WTC11 (cell line): ENCODE data around the gene CD40LG. TPM values are rescaled to one million over a fixed set of nuclear protein-coding genes. Genes with fewer than 3 reads are reported as not detected.

Experiments
- ATAC-seq: fragments of 200-7000 bp; cut with Tn5 transposase; 2 replicates; pipeline ENCODE4 v1.10.0; 2021; ENCODE audit warnings: mild to moderate bottlenecking, moderate library complexity
- CTCF ChIA-PET: fragments of 300-600 bp; sonication (Branson Sonifier 250); formaldehyde crosslinking; loops from one replicate; lab custom pipeline; 2021; ENCODE audit warnings: antibody characterized with exemption; lab: Charles Lee
- POLR2A ChIA-PET: fragments of 350-600 bp; sonication (Branson Sonifier 250); formaldehyde crosslinking; loops from one replicate; lab custom pipeline; 2021; ENCODE audit warnings: antibody characterized with exemption; lab: Charles Lee
- DNase-seq: peaks from one replicate; pipeline ENCODE4 v3.0.0; 2021; ENCODE audit warnings: low spot score
- H3K27ac Mint-ChIP-seq: 2 replicates; pipeline ENCODE4 v1.8.0; 2021; ENCODE audit warnings: mixed read lengths
- H3K27me3 Mint-ChIP-seq: 2 replicates; pipeline ENCODE4 v1.8.0; 2021; ENCODE audit warnings: low read depth, mild to moderate bottlenecking, moderate library complexity, mixed read lengths
- H3K36me3 Mint-ChIP-seq: 2 replicates; pipeline ENCODE4 v1.8.0; 2021; ENCODE audit warnings: mixed read lengths
- H3K4me1 Mint-ChIP-seq: 2 replicates; pipeline ENCODE4 v1.8.0; 2022; ENCODE audit warnings: mixed read lengths
- H3K4me3 Mint-ChIP-seq: 2 replicates; pipeline ENCODE4 v1.8.0; 2021; ENCODE audit warnings: mild to moderate bottlenecking, moderate library complexity, mixed read lengths
- H3K9me3 Mint-ChIP-seq: 2 replicates; pipeline ENCODE4 v1.8.0; 2021; ENCODE audit warnings: mixed read lengths
- AR ChIP-seq: fragments of 250-450 bp; sonication (Bioruptor Pico); IDR thresholded peaks from 2 replicates; pipeline ENCODE4 v1.9.0; 2021; ENCODE audit warnings: mild to moderate bottlenecking
- ATF1 ChIP-seq: sonication (generic); formaldehyde crosslinking; IDR thresholded peaks from 2 replicates; pipeline ENCODE4 v1.8.1; 2023; ENCODE audit warnings: mild to moderate bottlenecking, moderate library complexity, missing genetic modification reagents
- E2F1 ChIP-seq: sonication (generic); formaldehyde crosslinking; IDR thresholded peaks from 2 replicates; pipeline ENCODE4 v1.8.0; 2022; ENCODE audit warnings: mild to moderate bottlenecking, missing genetic modification reagents
- EMX1 ChIP-seq: fragments of 250-450 bp; sonication (Bioruptor Pico); IDR thresholded peaks from 2 replicates; pipeline ENCODE4 v1.8.0; 2021; ENCODE audit warnings: mild to moderate bottlenecking
- GABPB1 ChIP-seq: sonication (generic); formaldehyde crosslinking; IDR thresholded peaks from 2 replicates; pipeline ENCODE4 v1.8.1; 2023; ENCODE audit warnings: mild to moderate bottlenecking, missing genetic modification reagents
- JAZF1 ChIP-seq: fragments of 250-450 bp; sonication (Bioruptor Pico); IDR thresholded peaks from 2 replicates; pipeline ENCODE4 v1.9.0; 2021; ENCODE audit warnings: moderate library complexity, mild to moderate bottlenecking, inconsistent platforms
- MLX ChIP-seq: sonication (generic); formaldehyde crosslinking; IDR thresholded peaks from 2 replicates; pipeline ENCODE4 v1.8.1; 2023; ENCODE audit warnings: mild to moderate bottlenecking, missing genetic modification reagents, moderate library complexity
- MXD4 ChIP-seq: fragments of 250-450 bp; sonication (Bioruptor Pico); IDR thresholded peaks from 2 replicates; pipeline ENCODE4 v1.8.0; 2021; ENCODE audit warnings: mild to moderate bottlenecking, moderate library complexity, borderline replicate concordance
- NFE2L1 ChIP-seq: sonication (generic); formaldehyde crosslinking; IDR thresholded peaks from 2 replicates; pipeline ENCODE4 v1.8.1; 2023; ENCODE audit warnings: missing genetic modification reagents
- NR2C2 ChIP-seq: sonication (generic); formaldehyde crosslinking; IDR thresholded peaks from 2 replicates; pipeline ENCODE4 v1.8.0; 2022; ENCODE audit warnings: mild to moderate bottlenecking, missing genetic modification reagents
- OVOL2 ChIP-seq: fragments of 250-450 bp; sonication (Bioruptor Pico); IDR thresholded peaks from 2 replicates; pipeline ENCODE4 v1.9.0; 2021; ENCODE audit warnings: mild to moderate bottlenecking, borderline replicate concordance
- RELA ChIP-seq: sonication (generic); formaldehyde crosslinking; IDR thresholded peaks from 2 replicates; pipeline ENCODE4 v1.8.1; 2022; ENCODE audit warnings: missing genetic modification reagents, mild to moderate bottlenecking, borderline replicate concordance
- SMAD4 ChIP-seq: sonication (generic); formaldehyde crosslinking; IDR thresholded peaks from 2 replicates; pipeline ENCODE4 v1.8.0; 2022; ENCODE audit warnings: mild to moderate bottlenecking, missing genetic modification reagents
- SOX15 ChIP-seq: fragments of 250-450 bp; sonication (Bioruptor Pico); IDR thresholded peaks from 2 replicates; pipeline ENCODE4 v1.9.0; 2021; ENCODE audit warnings: mild to moderate bottlenecking
- STAT6 ChIP-seq: sonication (generic); formaldehyde crosslinking; conservative IDR thresholded peaks from 2 replicates; pipeline ENCODE4 v1.8.1; 2023; ENCODE audit warnings: mild to moderate bottlenecking, low read depth, missing genetic modification reagents, moderate library complexity
- USF2 ChIP-seq: sonication (generic); formaldehyde crosslinking; IDR thresholded peaks from 2 replicates; pipeline ENCODE4 v1.8.1; 2023; ENCODE audit warnings: mild to moderate bottlenecking, missing genetic modification reagents, moderate library complexity
- ZBTB21 ChIP-seq: sonication (generic); formaldehyde crosslinking; IDR thresholded peaks from 2 replicates; pipeline ENCODE4 v1.8.1; 2023; ENCODE audit warnings: mild to moderate bottlenecking, missing genetic modification reagents, borderline replicate concordance
- ZBTB43 ChIP-seq: sonication (generic); formaldehyde crosslinking; IDR thresholded peaks from 2 replicates; pipeline ENCODE4 v1.8.1; 2023; ENCODE audit warnings: mild to moderate bottlenecking, missing genetic modification reagents
- ZMAT4 ChIP-seq: fragments of 250-450 bp; sonication (Bioruptor Pico); IDR thresholded peaks from 2 replicates; pipeline ENCODE4 v1.9.0; 2021; ENCODE audit warnings: mild to moderate bottlenecking
- ZNF121 ChIP-seq: sonication (generic); formaldehyde crosslinking; IDR thresholded peaks from 2 replicates; pipeline ENCODE4 v1.8.0; 2023; ENCODE audit warnings: missing genetic modification reagents
- ZNF219 ChIP-seq: sonication (generic); formaldehyde crosslinking; IDR thresholded peaks from 2 replicates; pipeline ENCODE4 v1.8.0; 2023; ENCODE audit warnings: missing genetic modification reagents, mild to moderate bottlenecking, borderline replicate concordance
- ZNF281 ChIP-seq: sonication (generic); formaldehyde crosslinking; IDR thresholded peaks from 2 replicates; pipeline ENCODE4 v1.8.0; 2023; ENCODE audit warnings: mild to moderate bottlenecking, missing genetic modification reagents
- ZNF317 ChIP-seq: sonication (generic); formaldehyde crosslinking; IDR thresholded peaks from 2 replicates; pipeline ENCODE4 v1.8.1; 2023; ENCODE audit warnings: low read depth, mild to moderate bottlenecking, moderate library complexity, missing genetic modification reagents, borderline replicate concordance
- ZNF416 ChIP-seq: fragments of 250-450 bp; sonication (Bioruptor Pico); IDR thresholded peaks from 2 replicates; pipeline ENCODE4 v1.9.0; 2021; ENCODE audit warnings: mild to moderate bottlenecking, inconsistent platforms
- ZNF671 ChIP-seq: fragments of 250-450 bp; sonication (Bioruptor Pico); IDR thresholded peaks from 2 replicates; pipeline ENCODE4 v1.8.0; 2021; ENCODE audit warnings: mild to moderate bottlenecking
- total RNA-seq: library from RNA; stranded (reverse); gene quantifications from 3 replicates; pipeline ENCODE4 v1.2.3, GENCODE V29; 2021

Gene CD40LG
- total RNA-seq, 1 experiment from 2014 or later = not detected

GRCh38 chrX:136659174-136659573 is 11.2 kb downstream of the CD40LG start:
- H3K27me3 Mint-ChIP-seq = peaks cover 7% of the 10 kb centered on the region
- H3K27ac Mint-ChIP-seq = no peak overlapping the region
- POLR2A ChIA-PET = no interaction called here
- no peak for TF ChIP-seq NR2C2 (CRISPR knock-in tag)
- TF ChIP-seq EMX1 = no peak
- TF ChIP-seq RELA (CRISPR knock-in tag) = no peak
- TF ChIP-seq ZNF416 (CRISPR knock-in tag) = no peak
- no peak for TF ChIP-seq ZBTB21 (CRISPR knock-in tag)
- no peak for TF ChIP-seq ZBTB43 (CRISPR knock-in tag)
- TF ChIP-seq JAZF1 = no peak
- no peak for TF ChIP-seq NFE2L1 (CRISPR knock-in tag)
- TF ChIP-seq GABPB1 (CRISPR knock-in tag) = no peak
- no peak for TF ChIP-seq E2F1 (CRISPR knock-in tag)
- no peak for TF ChIP-seq SOX15 (CRISPR knock-in tag)
- no peak for TF ChIP-seq AR (CRISPR knock-in tag)
- TF ChIP-seq STAT6 (CRISPR knock-in tag) = no peak
- TF ChIP-seq ZNF219 (CRISPR knock-in tag) = no peak
- no peak for TF ChIP-seq ZNF317
- DNase-seq (no peak), ATAC-seq (no peak)
- CTCF ChIA-PET = interaction anchor here (0.5 kb wide), 1 partner anchor 915 kb away, joined by 3 read pairs; no protein-coding TSS in a partner anchor
- H3K4me1 Mint-ChIP-seq = peaks cover 8% of the 10 kb centered on the region
- H3K9me3 Mint-ChIP-seq = peaks cover 5% of the 10 kb centered on the region
- H3K36me3 Mint-ChIP-seq = no peaks in the 10 kb centered on the region
- H3K4me3 Mint-ChIP-seq = no peak overlapping the region

- ChIA-PET POLR2A (no interaction called here), CTCF (no interaction called here)
- Mint-ChIP-seq H3K9me3 (peaks cover 16% of the 10 kb centered on the region), H3K27me3 (peaks cover 3% of the 10 kb centered on the region), H3K4me3 (no peak overlapping the region), H3K4me1 (peaks cover 8% of the 10 kb centered on the region), H3K27ac (no peak overlapping the region), H3K36me3 (no peaks in the 10 kb centered on the region)
- no peak for ATAC-seq
- no peak for DNase-seq
- TF ChIP-seq OVOL2 = no peak
- no peak for TF ChIP-seq ZMAT4 (CRISPR knock-in tag)
- TF ChIP-seq ZNF671 (CRISPR knock-in tag) = no peak
- no peak for TF ChIP-seq ZNF121 (CRISPR knock-in tag)
- TF ChIP-seq MXD4 = no peak
- no peak for TF ChIP-seq MLX (CRISPR knock-in tag)
- no peak for TF ChIP-seq USF2 (CRISPR knock-in tag)
- no peak for TF ChIP-seq ZNF281 (CRISPR knock-in tag)
- TF ChIP-seq ATF1 (CRISPR knock-in tag) = no peak
- TF ChIP-seq SMAD4 (CRISPR knock-in tag) = no peak
These were observed 12.9 kb downstream of the CD40LG start for GRCh38 chrX:136660896-136661295.
